Coronary artery (tissue), 2 donors: ENCODE measurements around the gene WDR53.
"Not testable (repeated sequence)": the region's sequence is repeated elsewhere in the genome, so short reads cannot be mapped to it uniquely, and the experiment has no call there.

Experiments used
- DNase-seq: peaks from one replicate; pipeline ENCODE4 v3.0.0-alpha.2; 2017; ENCODE audit warnings: low spot score
- H3K27ac ChIP-seq, 2 donors: fragments of 200-600 bp; sonication (generic); one replicate each; pipeline ENCODE4 v1.5.1; 2016 to 2019
- H3K4me3 ChIP-seq: fragments of 200-600 bp; sonication (generic); 2 replicates; pipeline ENCODE4 v1.5.1; 2016; ENCODE audit warnings: mild to moderate bottlenecking, moderate library complexity
- TF ChIP-seq, protein P1 (sequence below): fragments of 200-600 bp; sonication (generic); IDR thresholded peaks from one replicate; pipeline ENCODE4 v1.5.1; 2019; ENCODE audit warnings: antibody characterized with exemption

Gene WDR53

DNA sequence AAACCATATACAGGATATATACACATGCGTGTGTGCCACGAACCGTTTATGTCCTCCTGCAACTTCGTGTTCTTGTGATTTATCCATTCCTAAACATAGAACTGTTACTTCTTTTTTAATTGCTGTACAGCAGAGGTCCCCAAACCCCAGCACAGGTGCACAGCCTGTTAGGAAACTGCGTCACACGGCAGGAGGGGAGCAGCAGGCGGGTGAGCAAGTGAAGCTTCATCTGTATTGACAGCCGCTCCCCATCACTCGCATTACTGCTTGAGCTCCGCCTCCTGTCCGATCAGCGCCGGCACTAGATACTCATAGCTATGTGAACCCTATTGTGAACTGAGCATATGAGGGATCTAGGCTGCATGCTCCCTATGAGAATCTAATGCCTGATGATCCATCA lies 36.2 kb upstream of the WDR53 start:
- no peak for DNase-seq

DNA sequence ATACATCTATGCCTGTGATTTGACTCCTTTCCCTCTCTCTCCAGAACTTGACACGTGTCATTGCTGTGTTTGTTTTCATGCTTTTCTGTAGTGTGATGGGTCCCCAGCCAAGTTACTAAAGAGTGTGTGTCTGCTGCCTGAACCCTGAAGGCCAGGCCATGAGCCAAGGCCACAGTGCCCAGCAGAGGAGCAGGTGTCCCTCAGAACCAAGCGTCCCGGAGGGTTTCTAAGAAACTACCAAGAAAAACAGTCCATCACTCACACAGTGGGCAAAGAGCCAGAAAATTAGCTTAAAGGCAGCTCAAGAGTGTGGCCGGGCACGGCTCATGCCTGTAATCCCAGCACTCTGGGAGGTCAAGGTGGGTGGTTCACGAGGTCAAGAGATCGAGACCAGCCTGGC lies 35.3 kb upstream of the WDR53 start:
- Histone ChIP-seq H3K4me3 (no peak overlapping the region), H3K27ac (no peak overlapping the region)
- DNase-seq: no peak
- TF ChIP-seq, protein P1, sequence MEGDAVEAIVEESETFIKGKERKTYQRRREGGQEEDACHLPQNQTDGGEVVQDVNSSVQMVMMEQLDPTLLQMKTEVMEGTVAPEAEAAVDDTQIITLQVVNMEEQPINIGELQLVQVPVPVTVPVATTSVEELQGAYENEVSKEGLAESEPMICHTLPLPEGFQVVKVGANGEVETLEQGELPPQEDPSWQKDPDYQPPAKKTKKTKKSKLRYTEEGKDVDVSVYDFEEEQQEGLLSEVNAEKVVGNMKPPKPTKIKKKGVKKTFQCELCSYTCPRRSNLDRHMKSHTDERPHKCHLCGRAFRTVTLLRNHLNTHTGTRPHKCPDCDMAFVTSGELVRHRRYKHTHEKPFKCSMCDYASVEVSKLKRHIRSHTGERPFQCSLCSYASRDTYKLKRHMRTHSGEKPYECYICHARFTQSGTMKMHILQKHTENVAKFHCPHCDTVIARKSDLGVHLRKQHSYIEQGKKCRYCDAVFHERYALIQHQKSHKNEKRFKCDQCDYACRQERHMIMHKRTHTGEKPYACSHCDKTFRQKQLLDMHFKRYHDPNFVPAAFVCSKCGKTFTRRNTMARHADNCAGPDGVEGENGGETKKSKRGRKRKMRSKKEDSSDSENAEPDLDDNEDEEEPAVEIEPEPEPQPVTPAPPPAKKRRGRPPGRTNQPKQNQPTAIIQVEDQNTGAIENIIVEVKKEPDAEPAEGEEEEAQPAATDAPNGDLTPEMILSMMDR: no peak

More for the DNA sequence above, 36.2 kb upstream of the WDR53 start:
- H3K4me3 ChIP-seq: no peak overlapping the region
- TF ChIP-seq, protein P1: no peak
- no peak overlapping the region for H3K27ac ChIP-seq

DNA sequence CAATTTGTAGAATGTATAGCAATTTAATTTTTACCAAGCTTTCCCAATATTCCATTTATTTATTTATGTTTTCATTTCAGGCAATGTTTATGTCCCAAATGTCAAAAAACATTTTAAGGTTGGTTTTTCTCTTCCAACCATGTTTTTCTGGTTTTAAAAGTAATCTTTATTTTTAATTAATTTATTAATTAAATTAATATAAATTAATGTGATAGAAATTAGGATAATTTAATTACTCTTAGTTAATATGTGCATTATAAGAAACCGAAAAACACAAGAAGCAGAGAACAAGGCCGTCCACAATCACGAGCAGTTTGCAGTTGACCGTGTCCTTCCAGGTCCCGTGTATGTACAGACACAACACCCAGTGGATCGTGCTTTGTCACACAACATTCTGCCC lies 34.3 kb upstream of the WDR53 start:
- H3K4me3 ChIP-seq: no peak overlapping the region
- no peak for DNase-seq
- H3K27ac ChIP-seq: no peak overlapping the region
- TF ChIP-seq, protein P1: no peak

DNA sequence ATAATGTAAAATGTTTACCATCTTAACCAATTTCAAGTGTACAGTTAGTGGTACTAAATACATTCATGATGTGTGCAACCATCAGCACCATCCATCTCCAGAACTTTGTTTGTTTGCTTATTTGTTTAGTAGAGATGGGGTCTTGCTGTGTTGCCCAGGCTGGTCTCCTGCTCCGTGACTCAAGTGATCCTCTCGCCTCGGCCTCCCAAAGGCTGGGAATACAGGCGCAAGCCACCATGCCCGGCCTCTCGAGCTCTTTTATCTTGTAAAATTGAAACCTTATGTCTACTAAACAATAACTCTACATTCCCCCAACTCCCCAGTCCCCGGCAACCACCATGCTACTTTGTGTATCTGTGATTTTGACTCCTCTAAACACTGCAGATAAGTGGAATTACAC lies 32.0 kb upstream of the WDR53 start:
- H3K4me3 ChIP-seq: no peak overlapping the region
- TF ChIP-seq, protein P1: no peak
- no peak for DNase-seq
- no peak overlapping the region for H3K27ac ChIP-seq

DNA sequence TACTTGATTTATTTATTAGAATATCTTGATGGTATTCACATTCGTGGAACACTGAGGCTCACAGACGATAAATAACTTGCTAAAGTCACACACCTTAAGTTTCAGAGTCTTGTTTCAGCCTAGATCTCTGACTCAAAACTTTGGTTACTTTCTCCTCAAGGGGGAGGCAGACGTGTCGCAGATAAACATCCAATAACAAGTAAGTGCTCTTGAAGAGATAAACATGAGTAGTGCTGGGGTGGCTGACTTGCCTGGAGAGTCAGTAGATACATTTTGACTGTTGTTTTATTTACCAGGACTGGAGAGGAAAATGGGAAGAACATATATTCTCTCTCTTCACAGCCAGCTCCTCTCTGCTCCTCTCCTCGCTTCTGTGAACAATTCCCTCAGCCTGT lies 31.4 kb upstream of the WDR53 start:
- no peak overlapping the region for H3K4me3 ChIP-seq
- H3K27ac ChIP-seq: no peak overlapping the region
- no peak for DNase-seq
- TF ChIP-seq, protein P1: no peak

DNA sequence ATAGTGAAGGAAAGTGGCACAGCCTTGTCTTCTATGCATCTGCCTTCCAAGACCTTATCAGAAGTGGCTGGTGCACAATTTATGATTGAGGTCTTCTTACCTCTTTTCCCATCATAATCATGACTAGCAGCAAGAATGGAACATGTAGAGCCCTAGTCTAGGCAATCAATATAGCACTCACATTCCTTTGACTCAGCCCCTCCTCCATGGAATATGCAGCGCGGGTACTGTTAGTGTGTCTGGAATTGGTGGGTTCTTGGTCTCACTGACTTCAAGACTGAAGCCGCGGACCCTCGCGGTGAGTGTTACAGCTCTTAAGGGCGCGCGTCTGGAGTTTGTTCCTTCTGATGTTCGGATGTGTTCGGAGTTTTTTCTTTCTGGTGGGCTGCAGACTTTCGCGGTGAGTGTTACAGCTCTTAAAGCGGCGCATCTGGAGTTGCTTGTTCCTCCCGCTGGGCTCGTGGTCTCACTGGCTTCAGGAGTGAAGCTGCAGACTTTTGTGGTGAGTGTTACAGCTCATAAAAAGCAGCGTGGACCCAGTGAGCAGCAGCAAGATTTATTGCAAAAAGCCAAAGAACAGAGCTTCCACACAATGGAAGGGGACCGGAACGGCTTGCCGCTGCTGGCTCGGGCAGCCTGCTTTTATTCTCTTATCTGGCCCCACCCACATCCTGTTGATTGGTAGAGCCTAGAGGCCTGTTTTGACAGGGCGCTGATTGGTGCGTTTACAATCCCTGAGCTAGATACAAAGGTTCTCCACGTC lies 29.8 kb upstream of the WDR53 start:
- not testable (repeated sequence) for H3K27ac ChIP-seq, DNase-seq, H3K4me3 ChIP-seq

DNA sequence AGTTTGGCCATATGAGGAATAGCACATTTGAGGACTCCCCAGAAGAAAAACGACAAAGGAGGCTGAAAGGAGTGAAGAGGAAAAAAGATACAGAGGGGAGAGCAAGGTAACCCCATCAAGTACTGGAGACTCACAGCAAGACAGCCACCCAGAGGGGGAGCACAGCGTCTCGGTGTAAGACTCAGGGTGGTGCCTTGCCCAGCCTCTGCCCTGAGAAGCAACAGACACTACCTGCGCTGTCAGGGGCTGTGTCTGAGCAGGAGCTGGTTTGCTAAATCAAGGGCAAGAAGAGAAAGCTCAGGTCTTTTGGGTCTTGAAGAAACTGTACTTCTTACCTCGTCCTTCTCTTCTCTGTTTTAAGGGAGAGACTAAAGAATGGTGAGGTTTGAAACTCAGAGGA lies 28.0 kb upstream of the WDR53 start:
- no peak for DNase-seq
- TF ChIP-seq, protein P1: no peak
- Histone ChIP-seq H3K27ac (no peak overlapping the region), H3K4me3 (no peak overlapping the region)
